Measurements from ENCODE around the gene SV2B. TPM values are rescaled to one million over a fixed set of nuclear protein-coding genes. Genes with fewer than 3 reads are reported as not detected.

Gene SV2B
- total and polyA plus RNA-seq, 8 donors: 0.53 to 11.3 (median 5.2) TPM

DNA sequence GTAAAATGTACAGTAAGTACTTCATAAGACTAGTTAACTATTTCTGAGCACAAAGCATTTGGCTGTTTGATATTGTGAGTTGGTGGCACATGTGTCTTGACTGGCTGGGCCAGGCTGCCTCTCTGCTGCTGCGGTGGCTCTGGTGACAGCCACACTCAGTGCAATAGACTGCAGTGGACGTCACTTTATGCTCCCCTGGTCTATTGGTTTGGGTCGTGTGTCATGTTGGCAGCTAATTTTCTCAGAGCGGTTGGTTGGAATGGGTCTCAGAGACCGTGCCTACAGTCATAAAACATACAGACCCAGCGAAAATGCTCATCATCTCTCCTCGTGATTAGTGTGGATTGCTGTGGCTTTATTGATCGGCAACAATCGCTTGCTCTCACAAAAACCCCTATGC, 71.3 kb downstream of the SV2B start:
- H3K27me3 ChIP-seq: no peaks in the 10 kb centered on the region
- DNase-seq (no peak), ATAC-seq (no peak), FAIRE-seq (no peak)
- TF ChIP-seq, protein P1, sequence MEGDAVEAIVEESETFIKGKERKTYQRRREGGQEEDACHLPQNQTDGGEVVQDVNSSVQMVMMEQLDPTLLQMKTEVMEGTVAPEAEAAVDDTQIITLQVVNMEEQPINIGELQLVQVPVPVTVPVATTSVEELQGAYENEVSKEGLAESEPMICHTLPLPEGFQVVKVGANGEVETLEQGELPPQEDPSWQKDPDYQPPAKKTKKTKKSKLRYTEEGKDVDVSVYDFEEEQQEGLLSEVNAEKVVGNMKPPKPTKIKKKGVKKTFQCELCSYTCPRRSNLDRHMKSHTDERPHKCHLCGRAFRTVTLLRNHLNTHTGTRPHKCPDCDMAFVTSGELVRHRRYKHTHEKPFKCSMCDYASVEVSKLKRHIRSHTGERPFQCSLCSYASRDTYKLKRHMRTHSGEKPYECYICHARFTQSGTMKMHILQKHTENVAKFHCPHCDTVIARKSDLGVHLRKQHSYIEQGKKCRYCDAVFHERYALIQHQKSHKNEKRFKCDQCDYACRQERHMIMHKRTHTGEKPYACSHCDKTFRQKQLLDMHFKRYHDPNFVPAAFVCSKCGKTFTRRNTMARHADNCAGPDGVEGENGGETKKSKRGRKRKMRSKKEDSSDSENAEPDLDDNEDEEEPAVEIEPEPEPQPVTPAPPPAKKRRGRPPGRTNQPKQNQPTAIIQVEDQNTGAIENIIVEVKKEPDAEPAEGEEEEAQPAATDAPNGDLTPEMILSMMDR (IDR thresholded peaks at IDR 0.05): no peak
- intact Hi-C loops (cut with DNase I): no loop called here
- no peak overlapping the region for H3K4me3 ChIP-seq
- H3K4me1 ChIP-seq: no peaks in the 10 kb centered on the region
- H3K36me3 ChIP-seq: no peaks in the 10 kb centered on the region
- no peak overlapping the region for H3K27ac ChIP-seq
- 64 to 75% methylated on average over 9 of the region's 9 CpGs for WGBS, 2 donors
- no peaks in the 10 kb centered on the region for H3K9me3 ChIP-seq

DNA sequence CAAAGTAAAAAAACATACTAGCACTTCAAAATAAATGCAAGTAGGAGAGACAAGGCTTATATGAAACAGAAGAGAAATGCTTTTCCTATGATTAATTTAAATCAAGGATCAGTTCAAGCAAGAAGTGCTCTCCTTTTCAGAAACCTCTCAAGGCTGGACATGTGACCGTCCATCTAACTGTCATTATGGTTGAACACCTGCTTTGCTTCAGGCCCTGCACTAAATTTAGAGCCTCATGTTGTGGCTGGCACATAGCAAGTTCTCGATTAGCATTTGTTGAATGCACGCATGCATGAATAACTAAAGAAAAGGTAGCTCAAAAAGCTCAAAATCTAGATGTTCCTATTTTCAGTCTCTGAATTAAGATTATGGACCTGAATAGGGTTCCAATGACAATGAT, 82.0 kb downstream of the SV2B start:
- H3K4me3 ChIP-seq: no peak overlapping the region
- H3K4me1 ChIP-seq: no peaks in the 10 kb centered on the region
- DNase-seq: no peak
- no peak for ATAC-seq
- TF ChIP-seq, protein P1 (IDR thresholded peaks at IDR 0.05): no peak
- no peaks in the 10 kb centered on the region for H3K27me3 ChIP-seq
- no peak overlapping the region for H3K27ac ChIP-seq
- H3K9me3 ChIP-seq: no peaks in the 10 kb centered on the region
- intact Hi-C loops (cut with DNase I): no loop called here
- FAIRE-seq: no peak
- 71 to 75% methylated on average over 3 of the region's 3 CpGs for WGBS, 2 donors
- H3K36me3 ChIP-seq: no peaks in the 10 kb centered on the region

DNA sequence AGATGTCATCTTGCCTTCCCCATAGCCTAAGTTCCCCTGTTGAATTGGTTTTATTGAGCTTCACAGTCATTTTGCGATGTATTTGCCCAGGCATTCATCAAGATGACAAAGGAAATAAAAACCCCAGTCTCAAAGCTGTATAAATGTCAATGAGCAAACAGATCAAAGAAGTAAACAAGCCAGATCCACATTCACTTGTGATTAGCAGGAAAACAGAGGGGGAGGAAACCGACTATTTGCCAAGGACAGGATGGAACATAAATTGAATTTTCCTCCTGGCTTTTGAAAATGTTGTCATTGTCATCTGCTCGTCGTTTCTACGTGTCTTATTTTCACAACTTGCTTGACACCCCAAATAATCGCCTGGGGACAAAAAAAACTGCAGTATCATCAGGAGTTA, 83.5 kb downstream of the SV2B start:
- Histone ChIP-seq H3K9me3 (no peaks in the 10 kb centered on the region), H3K4me3 (no peak overlapping the region), H3K36me3 (no peaks in the 10 kb centered on the region), H3K27me3 (no peaks in the 10 kb centered on the region), H3K4me1 (no peaks in the 10 kb centered on the region), H3K27ac (no peak overlapping the region)
- no peak for FAIRE-seq
- DNase-seq: no peak
- no peak for ATAC-seq
- TF ChIP-seq, protein P1 (IDR thresholded peaks at IDR 0.05): no peak
- intact Hi-C loops (cut with DNase I): no loop called here
- 16 to 21% methylated on average over 6 of the region's 6 CpGs for WGBS, 2 donors

DNA sequence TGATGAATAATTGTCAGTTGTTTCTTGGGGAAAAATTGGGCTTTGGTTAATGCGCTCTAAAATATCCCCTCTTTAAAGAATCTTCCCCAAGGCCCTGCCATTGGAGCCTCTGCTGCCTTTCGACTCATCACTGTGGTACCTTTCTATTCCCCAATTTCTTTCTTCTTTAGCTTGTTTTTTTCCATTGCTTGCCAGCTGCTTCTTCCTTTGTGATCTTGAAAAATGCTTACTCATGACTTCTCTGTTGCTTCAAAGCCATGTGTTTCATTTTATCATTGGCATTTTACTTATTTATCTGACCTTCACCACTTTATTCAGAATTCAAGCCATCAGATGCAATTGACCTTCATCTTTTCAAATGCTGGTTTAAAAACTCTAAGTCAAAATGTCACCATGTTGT, 84.4 kb downstream of the SV2B start:
- ATAC-seq (no peak), FAIRE-seq (no peak), DNase-seq (no peak)
- no peaks in the 10 kb centered on the region for H3K36me3 ChIP-seq
- no peaks in the 10 kb centered on the region for H3K27me3 ChIP-seq
- no peak overlapping the region for H3K27ac ChIP-seq
- TF ChIP-seq, protein P1 (IDR thresholded peaks at IDR 0.05): no peak
- intact Hi-C loops (cut with DNase I): no loop called here
- H3K9me3 ChIP-seq: no peaks in the 10 kb centered on the region
- H3K4me1 ChIP-seq: no peaks in the 10 kb centered on the region
- 78 to 91% methylated on average over 2 of the region's 2 CpGs for WGBS, 2 donors
- H3K4me3 ChIP-seq: no peak overlapping the region

DNA sequence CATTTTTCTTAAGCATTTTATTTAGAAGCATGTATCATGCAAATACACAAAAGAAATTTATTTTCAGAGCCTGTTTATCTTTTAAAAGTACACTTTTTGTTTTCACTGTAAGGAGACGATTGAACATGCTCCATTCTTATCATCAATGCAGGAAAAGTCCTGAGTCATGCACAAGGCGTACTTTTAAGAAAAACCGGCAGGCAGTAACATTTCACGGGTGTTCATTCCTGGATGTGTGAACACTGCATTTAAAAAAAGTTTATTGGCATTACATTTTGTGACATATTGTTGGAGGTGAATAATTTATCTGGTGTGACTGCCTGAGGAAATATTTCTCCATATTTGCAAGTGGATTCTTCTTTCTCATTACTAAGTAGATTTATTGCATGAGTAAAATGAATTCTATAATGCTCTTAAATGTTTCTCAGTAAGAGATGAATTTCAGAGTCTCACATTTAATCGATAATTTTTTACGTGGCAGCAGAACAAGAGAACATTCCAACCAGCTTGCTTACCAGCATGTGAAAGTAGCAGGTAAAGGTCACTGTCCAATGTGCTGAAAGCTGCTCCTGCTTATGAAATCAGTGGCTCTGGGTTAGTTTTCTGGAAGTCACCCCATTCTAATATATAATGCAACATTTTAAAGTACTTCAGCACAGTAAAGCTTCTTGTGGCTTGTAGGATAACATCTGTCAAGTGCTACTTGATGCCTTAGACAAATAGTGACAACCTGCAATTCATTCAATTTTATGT, 87.0 kb downstream of the SV2B start:
- 16 to 21% methylated on average over 6 of the region's 6 CpGs for WGBS, 2 donors
- no peaks in the 10 kb centered on the region for H3K36me3 ChIP-seq
- FAIRE-seq: no peak
- H3K9me3 ChIP-seq: no peaks in the 10 kb centered on the region
- DNase-seq: peak in 3 of 6 donors; percentile 15 to 28 (median 23)
- TF ChIP-seq, protein P1 (IDR thresholded peaks at IDR 0.05): no peak
- no peak overlapping the region for H3K4me3 ChIP-seq
- no peaks in the 10 kb centered on the region for H3K27me3 ChIP-seq
- H3K4me1 ChIP-seq: no peaks in the 10 kb centered on the region
- peak in 2 of 4 donors; percentile 74 to 78 for ATAC-seq
- intact Hi-C loops (cut with DNase I): no loop called here
- no peak overlapping the region for H3K27ac ChIP-seq
